ENCODE measurements around the gene DIP2C.
"Not testable (repeated sequence)": the region's sequence is repeated elsewhere in the genome, so short reads cannot be mapped to it uniquely, and the experiment has no call there.

DIP2C gene

GRCh38 chr10:515674-516073 lies 173.8 kb downstream of the DIP2C start:
- no peak for DNase-seq (ENCODE audit: low spot score)

- no peak for DNase-seq (ENCODE audit: low spot score)
Observed at GRCh38 chr10:514137-514671, 175.3 kb downstream of the DIP2C start.

GRCh38 chr10:513393-513792 lies 176.1 kb downstream of the DIP2C start:
- no peak for DNase-seq (ENCODE audit: low spot score)

GRCh38 chr10:512661-513060 lies 176.8 kb downstream of the DIP2C start:
- DNase-seq (ENCODE audit: low spot score) = not testable (repeated sequence)

GRCh38 chr10:511849-512191 lies 177.6 kb downstream of the DIP2C start:
- DNase-seq (ENCODE audit: low spot score) = no peak

GRCh38 chr10:511101-511848 lies 178.2 kb downstream of the DIP2C start:
- peak; percentile 96 for DNase-seq (ENCODE audit: low spot score)

GRCh38 chr10:510415-510881 lies 179.0 kb downstream of the DIP2C start:
- DNase-seq (ENCODE audit: low spot score) = no peak

- no peak for DNase-seq (ENCODE audit: low spot score)
Observed at GRCh38 chr10:509361-510102, 179.9 kb downstream of the DIP2C start.

- DNase-seq (ENCODE audit: low spot score) = no peak
Observed at GRCh38 chr10:508726-509125, 180.7 kb downstream of the DIP2C start.

- no peak for DNase-seq (ENCODE audit: low spot score)
Observed at GRCh38 chr10:507908-508444, 181.5 kb downstream of the DIP2C start.

GRCh38 chr10:507355-507699 lies 182.1 kb downstream of the DIP2C start:
- DNase-seq (ENCODE audit: low spot score) = no peak

- DNase-seq (ENCODE audit: low spot score) = no peak
Observed at GRCh38 chr10:506451-507354, 182.8 kb downstream of the DIP2C start.

GRCh38 chr10:505419-505818 lies 184.0 kb downstream of the DIP2C start:
- no peak for DNase-seq (ENCODE audit: low spot score)

- DNase-seq (ENCODE audit: low spot score) = no peak
Observed at GRCh38 chr10:504806-505205, 184.7 kb downstream of the DIP2C start.

GRCh38 chr10:504121-504611 lies 185.3 kb downstream of the DIP2C start:
- DNase-seq (ENCODE audit: low spot score) = no peak

- DNase-seq (ENCODE audit: low spot score) = no peak
Observed at GRCh38 chr10:501596-501995, 187.9 kb downstream of the DIP2C start.

- no peak for DNase-seq (ENCODE audit: low spot score)
Observed at GRCh38 chr10:500876-501275, 188.6 kb downstream of the DIP2C start.

- no peak for DNase-seq (ENCODE audit: low spot score)
Observed at GRCh38 chr10:499991-500390, 189.5 kb downstream of the DIP2C start.

GRCh38 chr10:498760-499435 lies 190.6 kb downstream of the DIP2C start:
- DNase-seq (ENCODE audit: low spot score) = no peak

- no peak for DNase-seq (ENCODE audit: low spot score)
Observed at GRCh38 chr10:497898-498451, 191.5 kb downstream of the DIP2C start.

GRCh38 chr10:497289-497688 lies 192.2 kb downstream of the DIP2C start:
- DNase-seq (ENCODE audit: low spot score) = no peak

Measured in ecto neural progenitor cell (in vitro differentiated cells).